HG03196 (cell line): ENCODE results near the gene SAMD13.

Experiments used
- ATAC-seq: cut with Tn5 transposase; IDR thresholded peaks from one replicate; pipeline ENCODE4 v1.9.1; 2021; ENCODE audit not compliant: unreplicated experiment

SAMD13 gene

GRCh38 chr1:84370266-84370665 is 68.8 kb downstream of the SAMD13 start:
- ATAC-seq = no peak

GRCh38 chr1:84370831-84371394 is 69.4 kb downstream of the SAMD13 start:
- no peak for ATAC-seq

GRCh38 chr1:84373436-84374141 is 72.1 kb downstream of the SAMD13 start:
- no peak for ATAC-seq

- no peak for ATAC-seq
Measured at GRCh38 chr1:84374991-84375696, 73.6 kb downstream of the SAMD13 start.

GRCh38 chr1:84376000-84376910 is 74.7 kb downstream of the SAMD13 start:
- ATAC-seq = no peak

- ATAC-seq = no peak
Measured at GRCh38 chr1:84377480-84378095, 76.1 kb downstream of the SAMD13 start.

- no peak for ATAC-seq
Measured at GRCh38 chr1:84379138-84379916, 77.8 kb downstream of the SAMD13 start.

- no peak for ATAC-seq
Measured at GRCh38 chr1:84379917-84380180, 78.3 kb downstream of the SAMD13 start.

- no peak for ATAC-seq
Measured at GRCh38 chr1:84382127-84382526, 80.6 kb downstream of the SAMD13 start.

- no peak for ATAC-seq
Measured at GRCh38 chr1:84385347-84385746, 83.8 kb downstream of the SAMD13 start.

- ATAC-seq = no peak
Measured at GRCh38 chr1:84386716-84387479, 85.4 kb downstream of the SAMD13 start.

- no peak for ATAC-seq
Measured at GRCh38 chr1:84387480-84388163, 86.1 kb downstream of the SAMD13 start.

- no peak for ATAC-seq
Measured at GRCh38 chr1:84390226-84390625, 88.7 kb downstream of the SAMD13 start.

GRCh38 chr1:84398175-84399155 is 97.0 kb downstream of the SAMD13 start, which contains the start of gene DNASE2B:
Gene DNASE2B (plus strand): TSS chr1:84398484. CDS start chr1:84398565, 81 bp downstream.
- ATAC-seq = no peak
